T-cell (primary cell): Measurements from ENCODE around the gene PSMD12. TPM values are rescaled to one million over a fixed set of nuclear protein-coding genes. Genes with fewer than 3 reads are reported as not detected.
"Not testable (repeated sequence)": the region's sequence is repeated elsewhere in the genome, so short reads cannot be mapped to it uniquely, and the experiment has no call there.

Experiments
- ATAC-seq, 4 experiments: fragments of 200-7000 bp in 3 of 4; fragments of 150-1000 bp in 1 of 4; cut with Tn5 transposase; replicated peaks in 1 of 4; 1 replicate in 3 of 4; 2 replicates in 1 of 4; pipeline ENCODE4 v1.10.0; 2021; ENCODE audit warnings: moderate library complexity in 3 of 4, mild to moderate bottlenecking in 2 of 4, moderate number of reproducible peaks in 1 of 4
- CTCF ChIA-PET, 2 donors: fragments of 300-600 bp; sonication (Branson Sonifier 250); formaldehyde crosslinking; loops; one replicate each; lab custom pipeline; 2022; ENCODE audit warnings: antibody characterized with exemption in 2 of 2; lab: Charles Lee
- POLR2A ChIA-PET, 2 donors: fragments of 300-600 bp; sonication (Branson Sonifier 250); formaldehyde crosslinking; loops; one replicate each; lab custom pipeline; 2022; ENCODE audit warnings: antibody characterized with exemption in 2 of 2; lab: Charles Lee
- DNase-seq, 35 experiments: peaks; one replicate each; pipeline versions ENCODE4 v3.0.0 to v3.0.0-alpha.2; 2013 to 2023
- H3K27ac ChIP-seq: one replicate; pipeline ENCODE4 v1.5.1; 2013; ENCODE audit warnings: low read length
- H3K27me3 ChIP-seq, 2 experiments: replicated peaks in 1 of 2; 1 replicate in 1 of 2; 2 replicates in 1 of 2; pipeline versions ENCODE4 v1.6.1 to v1.7.0; 2013; ENCODE audit warnings: low read length in 1 of 2, mixed read lengths in 1 of 2; ENCODE audit not compliant: control insufficient read depth in 2 of 2, insufficient read depth in 2 of 2; ENCODE audit errors: extremely low read depth in 1 of 2
- H3K36me3 ChIP-seq, 2 donors: 1 replicate in 1 of 2; 2 replicates in 1 of 2; pipeline versions ENCODE4 v1.6.1 to v1.7.0; 2013; ENCODE audit warnings: low read length in 1 of 2; ENCODE audit not compliant: control insufficient read depth in 2 of 2, insufficient read depth in 1 of 2; ENCODE audit errors: extremely low read depth in 1 of 2
- H3K4me1 ChIP-seq, 2 experiments: 1 replicate in 1 of 2; 2 replicates in 1 of 2; pipeline versions ENCODE4 v1.6.1 to v1.7.0; 2013; ENCODE audit warnings: low read length in 2 of 2, mixed read lengths in 1 of 2; ENCODE audit not compliant: insufficient read depth in 2 of 2, control insufficient read depth in 1 of 2; ENCODE audit errors: extremely low read depth in 1 of 2
- H3K4me3 ChIP-seq, 2 donors: 1 replicate in 1 of 2; 2 replicates in 1 of 2; pipeline versions ENCODE4 v1.5.1 to v1.7.0; 2013; ENCODE audit warnings: mild to moderate bottlenecking in 2 of 2, low read length in 1 of 2, moderate library complexity in 1 of 2; ENCODE audit not compliant: control insufficient read depth in 1 of 2; ENCODE audit errors: extremely low read depth in 1 of 2
- H3K9me3 ChIP-seq: 2 replicates; pipeline ENCODE4 v1.7.0; 2013
- H3K27ac Mint-ChIP-seq, 2 donors: one replicate each; pipeline ENCODE4 v1.8.0; 2020 to 2021; ENCODE audit warnings: mild to moderate bottlenecking in 2 of 2, mixed read lengths in 2 of 2
- H3K27me3 Mint-ChIP-seq, 2 donors: one replicate each; pipeline ENCODE4 v1.8.0; 2021 to 2022; ENCODE audit warnings: mixed read lengths in 2 of 2
- H3K36me3 Mint-ChIP-seq: one replicate; pipeline ENCODE4 v1.8.0; 2021; ENCODE audit warnings: mixed read lengths
- H3K4me1 Mint-ChIP-seq, 3 donors: one replicate each; pipeline ENCODE4 v1.8.0; 2020 to 2022; ENCODE audit warnings: mixed read lengths in 3 of 3, mild to moderate bottlenecking in 1 of 3
- H3K4me3 Mint-ChIP-seq, 3 donors: one replicate each; pipeline ENCODE4 v1.8.0; 2020 to 2022; ENCODE audit warnings: mild to moderate bottlenecking in 3 of 3, mixed read lengths in 3 of 3, moderate library complexity in 3 of 3
- H3K9me3 Mint-ChIP-seq, 3 donors: one replicate each; pipeline ENCODE4 v1.8.0; 2020 to 2022; ENCODE audit warnings: mixed read lengths in 3 of 3
- WGBS: methylation state at CpG from one replicate; pipeline ENCODE4 v1.1.5; 2013; ENCODE audit warnings: missing lambda C conversion rate; ENCODE audit not compliant: insufficient coverage; 5-methylcytosine and 5-hydroxymethylcytosine counted together
- total RNA-seq, 35 experiments: library from RNA in 6 of 35; stranded (reverse) in 6 of 35; fragments of 120-200 nt in 1 of 35; gene quantifications; one replicate each; pipeline versions ENCODE4 v1.2.1 to v1.2.4 and lab custom pipeline; 2013 to 2026

PSMD12 gene
- total RNA-seq, 5 donors from 2014 or later (not counting 1 experiment from before 2014, with no cell fraction given): 28.1 to 49.9 (median 37.7) TPM

GRCh38 chr17:67412032-67412431 lies 45.7 kb upstream of the PSMD12 start:
- 89% methylated on average over 1 of the region's 4 CpGs for WGBS
- ATAC-seq: no peak
- Mint-ChIP-seq H3K27me3 (no peaks in the 10 kb centered on the region), H3K36me3 (peaks cover 34% of the 10 kb centered on the region), H3K4me1 (peaks cover 70 to 86% (median 78%) of the 10 kb centered on the region in 3 donors), H3K4me3 (no peak overlapping the region), H3K27ac (peak overlapping the region; percentile 24 to 77), H3K9me3 (peaks cover 0 to 7% (median 0%) of the 10 kb centered on the region in 3 donors)
- Histone ChIP-seq H3K9me3 (no peaks in the 10 kb centered on the region), H3K27ac (no peak overlapping the region), H3K36me3 (peaks cover 0 to under 1% of the 10 kb centered on the region in 2 donors), H3K4me3 (no peak overlapping the region), H3K4me1 (peaks cover 0 to 37% of the 10 kb centered on the region in 2 experiments), H3K27me3 (no peaks in the 10 kb centered on the region)
- ChIA-PET POLR2A (no interaction called here), CTCF (interaction anchor here in 1 of 2 donors (1.6 kb wide), 1 partner anchor 63 kb away, joined by 5 read pairs; no protein-coding TSS in a partner anchor)
- DNase-seq: no peak

- H3K4me3 Mint-ChIP-seq: no peak overlapping the region
- H3K9me3 Mint-ChIP-seq: peaks cover 0 to 7% (median 0%) of the 10 kb centered on the region in 3 donors
- no peak overlapping the region for H3K4me3 ChIP-seq
- ATAC-seq (no peak), DNase-seq (no peak)
- H3K36me3 ChIP-seq: peaks cover 0 to 4% of the 10 kb centered on the region in 2 donors
- no peaks in the 10 kb centered on the region for H3K9me3 ChIP-seq
- ChIA-PET CTCF (interaction anchor here (0.7 to 1.6 kb wide), 2 partner anchors 52 to 64 kb away, joined by 4 to 5 read pairs; no protein-coding TSS in a partner anchor), POLR2A (no interaction called here)
- H3K36me3 Mint-ChIP-seq: peaks cover 37% of the 10 kb centered on the region
- H3K4me1 Mint-ChIP-seq: peaks cover 71 to 86% (median 77%) of the 10 kb centered on the region in 3 donors
- H3K27me3 ChIP-seq: no peaks in the 10 kb centered on the region
- WGBS: 76% methylated on average over 3 of the region's 4 CpGs
- H3K27me3 Mint-ChIP-seq: no peaks in the 10 kb centered on the region
- peak overlapping the region; percentile 71 to 77 for H3K27ac Mint-ChIP-seq
- H3K4me1 ChIP-seq: peaks cover 0 to 35% of the 10 kb centered on the region in 2 experiments
- H3K27ac ChIP-seq: peak overlapping the region; percentile 30
Measured at GRCh38 chr17:67411397-67411796, 45.0 kb upstream of the PSMD12 start.

- H3K27me3 Mint-ChIP-seq, ATAC-seq, H3K9me3 ChIP-seq, DNase-seq, H3K27ac ChIP-seq, CTCF ChIA-PET, H3K4me3 Mint-ChIP-seq, H3K36me3 ChIP-seq, H3K9me3 Mint-ChIP-seq, H3K27me3 ChIP-seq, POLR2A ChIA-PET, H3K4me3 ChIP-seq: not testable (repeated sequence)
- Mint-ChIP-seq H3K4me1 (peaks cover 70 to 83% (median 77%) of the 10 kb centered on the region in 3 donors), H3K36me3 (peaks cover 29% of the 10 kb centered on the region), H3K27ac (peak overlapping the region; percentile 80 to 83)
- 90% methylated on average over 2 of the region's 3 CpGs for WGBS
- peaks cover 1 to 50% of the 10 kb centered on the region in 2 experiments for H3K4me1 ChIP-seq
Measured at GRCh38 chr17:67408455-67408830, 42.1 kb upstream of the PSMD12 start.

GRCh38 chr17:67403483-67403882 lies 37.1 kb upstream of the PSMD12 start:
- Mint-ChIP-seq H3K27me3 (no peaks in the 10 kb centered on the region), H3K27ac (peak overlapping the region; percentile 39 to 97), H3K9me3 (no peaks in the 10 kb centered on the region), H3K4me1 (peaks cover 79 to 86% (median 83%) of the 10 kb centered on the region in 3 donors), H3K4me3 (peak overlapping the region in 1 of 3 donors; percentile 54), H3K36me3 (peaks cover 25% of the 10 kb centered on the region)
- ChIA-PET POLR2A (interaction anchor here (0.5 to 0.6 kb wide), 2 partner anchors 21 to 1098 kb away, joined by 3 read pairs; no protein-coding TSS in a partner anchor), CTCF (no interaction called here)
- H3K4me1 ChIP-seq: peaks cover 36 to 75% of the 10 kb centered on the region in 2 experiments
- peak overlapping the region; percentile 75 for H3K27ac ChIP-seq
- H3K36me3 ChIP-seq: peaks cover 0 to 7% of the 10 kb centered on the region in 2 donors
- WGBS: 80% methylated on average over 1 of the region's 6 CpGs
- ATAC-seq (no peak), DNase-seq (no peak)
- H3K4me3 ChIP-seq: no peak overlapping the region
- no peaks in the 10 kb centered on the region for H3K9me3 ChIP-seq
- no peaks in the 10 kb centered on the region for H3K27me3 ChIP-seq

- Mint-ChIP-seq H3K27me3 (no peaks in the 10 kb centered on the region), H3K27ac (peak overlapping the region; percentile 79 to 97), H3K4me1 (peaks cover 83 to 86% (median 83%) of the 10 kb centered on the region in 3 donors), H3K36me3 (peaks cover 30% of the 10 kb centered on the region), H3K4me3 (peak overlapping the region in 2 of 3 donors; percentile 29 to 54), H3K9me3 (no peaks in the 10 kb centered on the region)
- DNase-seq (no peak), ATAC-seq (no peak)
- POLR2A ChIA-PET: interaction anchor here in 1 of 2 donors (0.5 kb wide), 1 partner anchor 22 kb away, joined by 3 read pairs; no protein-coding TSS in a partner anchor
- Histone ChIP-seq H3K9me3 (no peaks in the 10 kb centered on the region), H3K4me3 (no peak overlapping the region), H3K27ac (peak overlapping the region; percentile 75), H3K36me3 (peaks cover 0 to 7% of the 10 kb centered on the region in 2 donors), H3K27me3 (no peaks in the 10 kb centered on the region), H3K4me1 (peaks cover 39 to 76% of the 10 kb centered on the region in 2 experiments)
- WGBS: no CpG with 5 or more reads among the region's 2 CpGs
- CTCF ChIA-PET: interaction anchor here in 1 of 2 donors (0.8 to 1.0 kb wide), 2 partner anchors 9 to 17 kb away, joined by 3 to 4 read pairs; no protein-coding TSS in a partner anchor
Measured at GRCh38 chr17:67403065-67403464, 36.7 kb upstream of the PSMD12 start.

GRCh38 chr17:67401598-67402504 lies 35.5 kb upstream of the PSMD12 start:
- ChIA-PET POLR2A (no interaction called here), CTCF (interaction anchor here in 1 of 2 donors (0.8 to 1.0 kb wide), 2 partner anchors 8 to 16 kb away, joined by 3 to 4 read pairs; no protein-coding TSS in a partner anchor)
- Mint-ChIP-seq H3K36me3 (peaks cover 26% of the 10 kb centered on the region), H3K9me3 (no peaks in the 10 kb centered on the region), H3K27ac (peak overlapping the region; percentile 79 to 97), H3K4me3 (peak overlapping the region in 2 of 3 donors; percentile 29 to 54), H3K4me1 (peaks cover 84 to 87% (median 84%) of the 10 kb centered on the region in 3 donors), H3K27me3 (no peaks in the 10 kb centered on the region)
- no peak for DNase-seq
- Histone ChIP-seq H3K9me3 (no peaks in the 10 kb centered on the region), H3K4me3 (no peak overlapping the region), H3K27ac (peak overlapping the region; percentile 75), H3K36me3 (peaks cover 0 to 5% of the 10 kb centered on the region in 2 donors), H3K27me3 (no peaks in the 10 kb centered on the region), H3K4me1 (peaks cover 42 to 77% of the 10 kb centered on the region in 2 experiments)
- 93% methylated on average over 4 of the region's 16 CpGs for WGBS
- no peak for ATAC-seq
